ENCODE data around the gene RIMKLA.

DNA sequence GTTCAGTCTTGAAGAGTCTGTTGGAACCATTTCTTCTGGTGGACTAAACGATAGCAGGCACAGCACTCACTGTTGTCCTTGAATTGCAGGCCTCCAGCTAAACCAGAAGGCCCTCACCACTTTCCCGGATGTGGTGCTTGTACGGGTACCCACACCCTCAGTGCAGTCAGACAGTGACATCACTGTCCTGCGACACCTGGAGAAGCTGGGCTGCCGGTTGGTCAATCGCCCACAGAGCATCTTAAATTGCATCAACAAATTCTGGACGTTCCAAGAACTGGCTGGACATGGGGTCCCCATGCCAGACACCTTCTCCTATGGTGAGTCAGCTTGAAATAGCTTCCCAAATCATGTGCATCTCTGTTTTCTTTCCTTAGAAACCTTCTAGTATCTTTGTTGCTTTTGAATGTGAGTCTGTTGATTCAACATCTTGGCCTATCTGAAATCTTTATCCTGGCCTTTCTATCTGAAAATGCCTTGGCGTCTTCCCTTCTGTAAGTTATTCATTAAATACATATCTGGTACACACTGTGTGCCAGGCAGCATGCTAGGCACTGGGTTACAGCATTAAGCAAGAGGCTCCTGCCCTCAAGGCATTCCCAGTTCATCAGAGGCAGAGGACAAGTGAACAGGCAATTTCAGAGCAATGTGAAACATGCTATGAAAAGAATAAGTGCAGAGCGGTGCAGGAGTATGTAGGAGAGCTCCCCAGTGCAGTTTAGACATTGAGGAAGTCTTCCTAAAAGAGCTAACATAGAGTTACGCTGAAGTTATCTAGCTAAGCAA is 18.9 kb downstream of the RIMKLA start:
- TF ChIP-seq, protein P1, sequence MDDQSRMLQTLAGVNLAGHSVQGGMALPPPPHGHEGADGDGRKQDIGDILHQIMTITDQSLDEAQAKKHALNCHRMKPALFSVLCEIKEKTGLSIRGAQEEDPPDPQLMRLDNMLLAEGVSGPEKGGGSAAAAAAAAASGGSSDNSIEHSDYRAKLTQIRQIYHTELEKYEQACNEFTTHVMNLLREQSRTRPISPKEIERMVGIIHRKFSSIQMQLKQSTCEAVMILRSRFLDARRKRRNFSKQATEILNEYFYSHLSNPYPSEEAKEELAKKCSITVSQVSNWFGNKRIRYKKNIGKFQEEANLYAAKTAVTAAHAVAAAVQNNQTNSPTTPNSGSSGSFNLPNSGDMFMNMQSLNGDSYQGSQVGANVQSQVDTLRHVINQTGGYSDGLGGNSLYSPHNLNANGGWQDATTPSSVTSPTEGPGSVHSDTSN (IDR thresholded peaks at IDR 0.05; ENCODE audit: insufficient replicate concordance, low read depth, low read length): no peak
- TF ChIP-seq, protein P2, sequence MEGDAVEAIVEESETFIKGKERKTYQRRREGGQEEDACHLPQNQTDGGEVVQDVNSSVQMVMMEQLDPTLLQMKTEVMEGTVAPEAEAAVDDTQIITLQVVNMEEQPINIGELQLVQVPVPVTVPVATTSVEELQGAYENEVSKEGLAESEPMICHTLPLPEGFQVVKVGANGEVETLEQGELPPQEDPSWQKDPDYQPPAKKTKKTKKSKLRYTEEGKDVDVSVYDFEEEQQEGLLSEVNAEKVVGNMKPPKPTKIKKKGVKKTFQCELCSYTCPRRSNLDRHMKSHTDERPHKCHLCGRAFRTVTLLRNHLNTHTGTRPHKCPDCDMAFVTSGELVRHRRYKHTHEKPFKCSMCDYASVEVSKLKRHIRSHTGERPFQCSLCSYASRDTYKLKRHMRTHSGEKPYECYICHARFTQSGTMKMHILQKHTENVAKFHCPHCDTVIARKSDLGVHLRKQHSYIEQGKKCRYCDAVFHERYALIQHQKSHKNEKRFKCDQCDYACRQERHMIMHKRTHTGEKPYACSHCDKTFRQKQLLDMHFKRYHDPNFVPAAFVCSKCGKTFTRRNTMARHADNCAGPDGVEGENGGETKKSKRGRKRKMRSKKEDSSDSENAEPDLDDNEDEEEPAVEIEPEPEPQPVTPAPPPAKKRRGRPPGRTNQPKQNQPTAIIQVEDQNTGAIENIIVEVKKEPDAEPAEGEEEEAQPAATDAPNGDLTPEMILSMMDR (IDR thresholded peaks at IDR 0.05 in 2 of 3, conservative IDR thresholded peaks at IDR 0.05 in 1 of 3; ENCODE audit: control insufficient read depth in 2 of 3, extremely low read depth in 1 of 3, insufficient read depth in 1 of 3, low read depth in 3 of 3, low read length in 3 of 3): no peak
- TF ChIP-seq ZBED1 (IDR thresholded peaks at IDR 0.05; ENCODE audit: borderline replicate concordance) (no peak), CHD1 (IDR thresholded peaks at IDR 0.05; ENCODE audit: low read depth, low read length) (no peak), NBN (IDR thresholded peaks at IDR 0.05) (no peak), BHLHE40 (IDR thresholded peaks at IDR 0.05; ENCODE audit: borderline replicate concordance in 1 of 2, low read depth in 2 of 2, low read length in 1 of 2) (no peak), ZNF384 (IDR thresholded peaks at IDR 0.05; ENCODE audit: borderline replicate concordance, low read depth, low read length) (no peak), POLR2A (IDR thresholded peaks at IDR 0.05; ENCODE audit: low read depth, low read length) (no peak)
- TF ChIP-seq, protein P3, sequence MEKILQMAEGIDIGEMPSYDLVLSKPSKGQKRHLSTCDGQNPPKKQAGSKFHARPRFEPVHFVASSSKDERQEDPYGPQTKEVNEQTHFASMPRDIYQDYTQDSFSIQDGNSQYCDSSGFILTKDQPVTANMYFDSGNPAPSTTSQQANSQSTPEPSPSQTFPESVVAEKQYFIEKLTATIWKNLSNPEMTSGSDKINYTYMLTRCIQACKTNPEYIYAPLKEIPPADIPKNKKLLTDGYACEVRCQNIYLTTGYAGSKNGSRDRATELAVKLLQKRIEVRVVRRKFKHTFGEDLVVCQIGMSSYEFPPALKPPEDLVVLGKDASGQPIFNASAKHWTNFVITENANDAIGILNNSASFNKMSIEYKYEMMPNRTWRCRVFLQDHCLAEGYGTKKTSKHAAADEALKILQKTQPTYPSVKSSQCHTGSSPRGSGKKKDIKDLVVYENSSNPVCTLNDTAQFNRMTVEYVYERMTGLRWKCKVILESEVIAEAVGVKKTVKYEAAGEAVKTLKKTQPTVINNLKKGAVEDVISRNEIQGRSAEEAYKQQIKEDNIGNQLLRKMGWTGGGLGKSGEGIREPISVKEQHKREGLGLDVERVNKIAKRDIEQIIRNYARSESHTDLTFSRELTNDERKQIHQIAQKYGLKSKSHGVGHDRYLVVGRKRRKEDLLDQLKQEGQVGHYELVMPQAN (conservative IDR thresholded peaks at IDR 0.05): no peak
- TF ChIP-seq, protein P4, sequence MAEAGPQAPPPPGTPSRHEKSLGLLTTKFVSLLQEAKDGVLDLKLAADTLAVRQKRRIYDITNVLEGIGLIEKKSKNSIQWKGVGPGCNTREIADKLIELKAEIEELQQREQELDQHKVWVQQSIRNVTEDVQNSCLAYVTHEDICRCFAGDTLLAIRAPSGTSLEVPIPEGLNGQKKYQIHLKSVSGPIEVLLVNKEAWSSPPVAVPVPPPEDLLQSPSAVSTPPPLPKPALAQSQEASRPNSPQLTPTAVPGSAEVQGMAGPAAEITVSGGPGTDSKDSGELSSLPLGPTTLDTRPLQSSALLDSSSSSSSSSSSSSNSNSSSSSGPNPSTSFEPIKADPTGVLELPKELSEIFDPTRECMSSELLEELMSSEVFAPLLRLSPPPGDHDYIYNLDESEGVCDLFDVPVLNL (IDR thresholded peaks at IDR 0.05; ENCODE audit: low read depth, low read length): no peak

Data from GM12878 (cell line).